ENCODE data around the gene POLD3.

The POLD3 gene

GRCh38 chr11:74673693-74674360 lies 81.4 kb downstream of the POLD3 start:
- no peak for DNase-seq (ENCODE audit: low read depth in 2 of 2)

GRCh38 chr11:74675761-74676160 lies 83.4 kb downstream of the POLD3 start:
- DNase-seq (ENCODE audit: low read depth in 2 of 2): no peak

DNA sequence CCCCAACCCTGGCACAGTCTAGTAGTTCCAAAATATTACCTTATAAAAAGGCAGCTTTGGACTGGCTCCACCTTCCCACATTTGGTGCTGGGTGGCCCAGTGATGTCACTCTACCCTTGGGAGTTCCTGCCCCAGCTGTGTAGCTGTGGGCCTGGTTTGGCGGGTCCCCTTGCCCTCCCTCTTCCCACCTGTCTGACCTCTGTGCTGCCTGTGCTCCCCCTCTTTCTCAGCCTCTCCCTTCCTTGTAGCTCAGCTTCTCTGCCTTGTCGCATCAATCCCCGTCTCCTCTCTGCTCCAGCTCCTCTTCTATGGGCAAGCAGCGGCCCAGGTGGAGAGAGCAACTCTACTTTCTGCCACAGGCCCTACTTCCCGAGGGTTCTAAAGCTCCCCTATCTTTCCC lies 84.2 kb downstream of the POLD3 start:
- DNase-seq (ENCODE audit: low read depth in 2 of 2): no peak

- no peak for DNase-seq (ENCODE audit: low read depth in 2 of 2)
Measured at GRCh38 chr11:74677131-74677530, 84.7 kb downstream of the POLD3 start.

DNA sequence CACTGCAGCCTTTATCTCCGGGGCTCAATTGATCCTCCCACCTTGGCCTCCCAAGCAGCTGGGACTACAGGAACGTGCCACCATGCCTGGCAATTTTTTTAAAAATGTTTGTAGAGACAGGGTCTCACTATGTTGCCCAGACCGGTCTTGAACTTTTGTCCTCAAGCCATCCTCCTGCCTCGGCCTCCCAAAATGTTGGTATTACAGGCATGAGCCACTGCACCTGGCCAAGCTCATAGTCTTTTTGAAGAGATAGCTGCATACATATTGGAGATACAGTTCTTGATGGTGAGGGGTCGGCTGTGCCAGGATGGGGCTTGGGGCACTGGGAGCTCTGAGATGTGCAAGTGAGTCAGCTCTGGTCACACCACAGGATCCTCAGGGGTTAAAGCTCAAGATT lies 85.7 kb downstream of the POLD3 start:
- no peak for DNase-seq (ENCODE audit: low read depth in 2 of 2)

DNA sequence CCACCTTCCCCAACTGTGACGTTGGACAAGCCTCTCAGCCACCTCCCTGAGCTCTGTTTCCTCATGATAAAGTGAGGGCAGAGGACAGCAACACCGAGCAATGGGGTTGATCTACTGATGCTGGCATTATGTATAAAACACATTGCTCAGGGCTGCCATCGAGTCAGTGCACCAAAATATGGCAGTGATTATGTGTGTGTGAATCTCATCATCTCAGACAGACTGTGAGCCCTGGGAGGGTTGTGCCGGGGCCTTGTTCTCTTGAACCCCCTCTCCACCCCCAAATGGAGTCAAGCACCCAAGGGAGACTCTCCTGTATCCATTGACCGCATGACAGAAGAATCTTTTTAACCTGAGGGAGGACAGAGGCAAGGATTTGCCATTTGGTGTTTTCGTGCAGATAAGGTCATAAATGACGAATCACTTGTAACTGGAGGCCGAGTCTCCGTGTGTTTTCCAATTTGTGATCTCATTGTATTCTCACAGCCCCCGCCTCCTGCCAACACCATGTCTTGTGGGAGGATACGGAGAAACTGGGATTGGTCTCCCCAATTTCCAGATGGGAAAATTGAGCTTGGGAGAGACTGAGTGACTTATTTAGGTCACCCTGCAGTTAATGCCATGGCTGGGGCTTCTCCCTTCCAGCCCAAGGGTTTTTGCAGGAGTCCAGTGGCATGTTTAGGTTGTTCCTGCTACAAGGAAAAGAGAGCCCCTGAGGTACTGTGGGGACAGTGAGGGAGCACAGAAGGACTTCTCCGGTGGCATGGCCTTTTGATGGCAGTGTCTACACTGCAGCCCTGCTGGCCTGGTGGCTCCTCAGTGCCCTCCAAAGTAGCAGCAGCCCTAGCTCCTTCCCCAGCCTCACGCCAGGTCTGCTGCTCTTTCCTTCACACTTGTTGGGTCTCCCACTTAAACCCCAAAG lies 86.5 kb downstream of the POLD3 start:
- no peak for DNase-seq (ENCODE audit: low read depth in 2 of 2)

GRCh38 chr11:74679513-74679865 lies 87.1 kb downstream of the POLD3 start:
- DNase-seq (ENCODE audit: low read depth in 2 of 2): no peak

DNA sequence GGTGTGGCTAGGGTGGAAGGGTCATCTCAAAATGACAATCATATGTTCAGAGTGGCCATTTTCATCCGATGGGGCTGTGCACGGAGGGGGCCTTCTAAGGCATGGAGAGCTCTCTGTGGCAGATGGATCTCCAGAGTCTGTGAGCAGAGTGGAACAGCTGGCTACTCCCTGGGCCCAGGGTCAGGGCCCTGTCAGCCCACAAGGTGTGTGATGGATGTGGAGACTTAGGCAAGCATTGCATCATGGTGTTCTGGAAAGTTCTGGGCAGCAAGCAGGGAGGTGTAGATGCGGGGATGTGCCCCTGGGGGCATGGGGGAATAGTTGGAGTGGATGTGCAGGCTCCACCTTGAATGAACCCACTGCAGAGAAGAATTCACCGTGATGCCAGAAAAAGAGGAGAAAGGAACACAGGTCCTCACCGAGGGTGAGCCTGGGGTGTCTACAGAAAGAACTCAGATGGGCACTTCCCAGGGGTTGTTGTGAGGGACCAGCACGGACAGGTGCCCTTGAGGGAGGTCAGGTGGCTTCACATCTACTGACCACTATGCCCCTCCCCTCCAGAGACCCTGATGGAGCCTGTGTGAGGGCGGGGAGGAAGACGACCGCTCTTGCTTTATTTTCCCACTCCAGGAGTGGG lies 87.8 kb downstream of the POLD3 start:
- no peak for DNase-seq (ENCODE audit: low read depth in 2 of 2)

GRCh38 chr11:74680703-74681531 lies 88.5 kb downstream of the POLD3 start:
- DNase-seq (ENCODE audit: low read depth in 2 of 2): no peak

DNA sequence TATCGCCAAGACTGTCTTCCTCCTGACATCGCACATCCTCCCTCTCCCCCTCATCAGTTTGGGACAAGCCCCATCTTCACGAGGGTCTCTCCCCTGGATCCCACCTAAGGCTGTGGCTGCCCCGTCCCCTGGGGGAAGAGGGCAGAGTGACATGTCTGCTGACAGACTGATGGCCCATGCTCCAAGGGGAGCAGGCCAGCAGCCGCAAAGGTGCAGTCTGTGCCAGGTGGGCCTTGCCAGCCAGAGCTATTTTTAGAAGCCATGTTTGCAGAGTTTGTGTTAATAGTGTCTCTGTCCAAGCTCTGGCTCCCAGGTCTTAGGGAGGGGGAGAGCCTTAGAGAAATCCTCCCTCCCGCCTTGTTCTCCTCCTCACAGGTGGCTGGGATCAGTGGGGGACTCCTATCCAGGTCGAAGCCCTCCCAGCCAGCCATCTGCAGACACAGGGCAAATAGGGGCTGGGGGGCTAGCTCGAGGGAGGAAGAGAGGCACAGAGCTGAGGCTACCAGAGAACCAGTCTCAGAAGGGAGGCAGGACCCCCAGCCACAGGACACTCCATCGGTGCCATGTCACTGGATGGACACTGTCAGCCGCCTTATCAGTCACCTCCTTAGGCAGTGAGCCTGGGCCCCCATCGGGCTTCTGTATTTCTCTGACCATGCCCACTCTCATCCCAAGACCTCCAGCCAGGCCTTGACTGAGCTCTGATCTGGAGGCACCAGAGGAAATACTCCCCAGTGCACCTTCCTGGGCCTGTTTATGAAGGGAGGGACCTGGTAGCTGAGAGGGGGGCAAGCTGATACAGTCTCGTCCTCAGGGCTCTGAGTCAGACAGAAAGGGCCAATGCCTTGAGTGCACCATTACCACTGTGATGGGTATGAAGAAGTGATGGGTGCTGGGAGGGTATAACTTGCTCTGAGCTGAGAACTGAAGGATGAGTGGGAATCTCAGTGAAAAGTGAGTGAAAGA lies 89.6 kb downstream of the POLD3 start:
- no peak for DNase-seq (ENCODE audit: low read depth in 2 of 2)

DNA sequence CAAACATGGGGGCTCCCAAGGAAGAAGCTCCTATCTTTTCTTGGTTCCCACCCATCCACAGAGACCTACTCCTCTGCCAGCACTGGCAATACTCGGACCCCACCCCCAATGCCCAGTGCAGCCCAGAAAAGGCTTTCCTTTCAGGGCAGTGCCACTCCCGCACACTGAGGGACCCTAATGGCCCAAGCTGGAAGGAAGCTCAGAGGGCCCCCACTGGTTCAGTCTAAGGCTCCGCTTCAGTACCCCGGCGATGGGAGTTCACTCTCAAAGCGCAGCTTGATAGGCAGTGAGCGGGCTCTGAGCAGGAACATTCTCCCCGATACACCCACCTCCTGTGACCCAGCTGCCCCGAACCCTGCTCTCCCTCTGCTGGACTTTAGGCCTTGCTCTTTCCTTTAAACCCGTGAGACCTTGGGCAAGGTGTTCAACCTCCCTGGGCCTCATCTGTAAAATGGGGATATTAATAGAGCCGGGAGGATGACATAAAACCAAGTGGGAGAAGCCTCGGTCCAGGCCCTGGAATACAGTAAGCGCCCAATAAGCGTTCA lies 90.4 kb downstream of the POLD3 start:
- DNase-seq (ENCODE audit: low read depth in 2 of 2): no peak

GRCh38 chr11:74683279-74683871 lies 91.0 kb downstream of the POLD3 start:
- DNase-seq (ENCODE audit: low read depth in 2 of 2): no peak

DNA sequence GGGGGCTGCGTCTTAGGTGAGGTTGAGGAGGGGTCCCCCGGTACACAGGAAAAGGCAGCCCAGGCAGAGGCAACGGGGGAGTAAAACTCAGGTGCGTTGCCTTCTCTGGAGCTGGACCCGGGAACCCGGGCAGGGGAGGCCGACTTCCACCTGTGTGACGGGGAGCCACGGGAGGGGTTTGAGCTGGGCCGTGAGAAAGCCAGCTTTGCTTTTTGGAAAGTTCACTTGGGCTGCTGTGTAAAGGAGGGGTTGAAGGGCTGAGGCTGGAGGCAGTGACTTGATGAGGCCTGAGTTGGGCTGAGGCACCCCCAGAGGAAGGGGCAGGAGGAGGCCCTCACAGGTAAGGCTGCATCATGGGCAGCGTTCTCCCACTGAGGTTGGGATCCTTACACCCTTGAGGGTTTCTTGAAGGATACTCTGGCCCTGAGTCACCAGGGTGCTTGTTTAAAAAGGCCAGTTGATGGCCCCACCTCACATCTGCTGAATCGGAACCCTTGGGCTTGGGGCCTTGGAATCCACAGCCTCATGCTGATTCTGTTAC lies 91.6 kb downstream of the POLD3 start:
- DNase-seq (ENCODE audit: low read depth in 2 of 2): no peak

DNA sequence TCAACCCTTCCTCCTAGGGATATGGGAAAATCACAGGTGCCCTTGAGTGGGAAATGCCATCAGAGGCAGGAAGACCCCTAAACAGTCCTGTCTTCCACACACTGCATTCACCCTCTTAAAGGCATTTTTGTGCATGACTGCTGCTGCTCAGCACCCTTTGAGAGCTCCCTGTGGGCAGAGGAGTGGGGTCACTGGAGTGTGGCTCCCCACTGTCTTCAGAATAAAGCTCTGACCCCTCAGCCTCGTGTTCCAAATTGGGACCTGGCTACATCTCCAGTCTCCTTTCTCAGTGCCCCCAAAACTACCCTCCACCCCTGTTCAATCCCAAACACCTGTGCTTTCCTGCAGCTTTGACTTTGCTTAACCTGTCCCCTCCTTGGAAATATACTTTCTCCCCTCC lies 92.3 kb downstream of the POLD3 start:
- no peak for DNase-seq (ENCODE audit: low read depth in 2 of 2)

DNA sequence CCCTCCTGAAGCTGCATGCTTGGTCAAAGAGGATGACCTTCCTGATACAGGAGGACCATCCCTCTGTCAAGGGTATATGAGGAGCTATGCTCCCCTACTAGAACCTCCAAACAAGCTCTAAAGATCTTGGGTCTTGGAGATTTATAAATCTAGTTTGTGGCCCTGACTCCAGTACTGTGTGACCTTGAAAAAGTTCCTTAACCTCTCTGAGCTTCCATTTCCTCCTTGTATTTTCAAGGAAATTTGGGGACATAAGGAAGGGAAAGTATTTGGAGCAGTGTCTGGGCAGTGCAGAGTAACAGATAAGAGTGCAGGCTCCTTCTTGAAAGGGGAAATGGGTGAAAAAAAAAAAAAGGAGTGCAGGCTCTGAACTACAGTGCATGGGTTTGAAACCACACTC lies 93.0 kb downstream of the POLD3 start:
- DNase-seq (ENCODE audit: low read depth in 2 of 2): no peak

DNA sequence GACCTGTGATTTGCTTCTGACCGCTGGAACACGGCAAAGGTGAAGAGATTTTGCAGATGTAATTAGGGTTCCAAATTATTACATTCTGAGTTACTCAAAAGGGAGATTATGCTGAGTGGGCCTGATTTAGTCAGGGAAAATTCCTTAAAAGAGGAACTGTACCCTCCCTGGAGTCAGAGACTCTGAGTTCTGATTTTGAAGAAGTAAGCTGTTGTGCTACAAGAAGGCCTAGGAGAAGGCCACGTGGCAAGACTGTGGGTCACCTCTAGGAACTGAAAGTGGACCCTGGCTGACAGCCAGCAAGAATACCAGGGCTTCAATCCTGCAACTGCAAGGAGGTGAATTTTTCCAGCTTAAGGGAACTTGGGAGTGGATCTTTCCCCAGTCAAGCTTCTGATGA lies 93.5 kb downstream of the POLD3 start:
- DNase-seq (ENCODE audit: low read depth in 2 of 2): no peak

GRCh38 chr11:74686792-74687191 lies 94.4 kb downstream of the POLD3 start:
- DNase-seq (ENCODE audit: low read depth in 2 of 2): no peak

DNA sequence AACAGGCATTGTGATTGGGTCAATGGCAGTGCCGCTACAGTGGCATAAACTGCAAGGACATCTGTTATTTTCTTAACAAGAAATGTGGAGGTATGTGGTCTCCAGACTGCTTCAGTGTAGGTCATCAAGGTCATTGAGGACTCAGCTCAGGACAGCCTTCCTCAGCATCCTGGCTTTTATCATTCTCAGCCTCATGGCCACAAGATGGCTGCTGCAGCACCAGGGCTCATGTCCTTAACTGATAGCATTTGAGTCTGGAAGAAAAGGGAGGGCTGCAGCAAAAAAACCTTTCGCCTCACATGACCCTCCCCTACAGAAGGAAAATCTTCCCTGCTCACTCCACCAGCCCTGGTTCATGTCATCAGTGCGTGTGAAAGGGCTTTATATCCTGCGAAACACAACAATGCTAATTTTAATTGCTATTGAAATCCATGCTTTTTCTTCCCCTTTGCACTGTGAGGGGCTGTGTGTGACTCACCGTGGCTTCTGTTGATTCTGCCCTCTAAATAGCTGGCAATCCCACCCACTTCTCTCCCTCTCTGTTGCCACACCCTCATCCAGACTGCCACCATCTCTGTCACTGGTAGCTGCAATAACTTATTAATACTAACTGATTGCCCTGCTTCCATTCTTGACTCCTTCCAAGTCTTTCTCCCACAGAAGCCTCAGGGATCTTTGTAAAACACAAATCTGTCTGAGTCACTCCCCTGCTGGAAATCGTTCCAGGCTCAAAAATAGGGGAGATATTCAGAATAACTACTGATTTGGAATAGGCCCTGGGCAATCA lies 95.0 kb downstream of the POLD3 start:
- DNase-seq (ENCODE audit: low read depth in 2 of 2): no peak

DNA sequence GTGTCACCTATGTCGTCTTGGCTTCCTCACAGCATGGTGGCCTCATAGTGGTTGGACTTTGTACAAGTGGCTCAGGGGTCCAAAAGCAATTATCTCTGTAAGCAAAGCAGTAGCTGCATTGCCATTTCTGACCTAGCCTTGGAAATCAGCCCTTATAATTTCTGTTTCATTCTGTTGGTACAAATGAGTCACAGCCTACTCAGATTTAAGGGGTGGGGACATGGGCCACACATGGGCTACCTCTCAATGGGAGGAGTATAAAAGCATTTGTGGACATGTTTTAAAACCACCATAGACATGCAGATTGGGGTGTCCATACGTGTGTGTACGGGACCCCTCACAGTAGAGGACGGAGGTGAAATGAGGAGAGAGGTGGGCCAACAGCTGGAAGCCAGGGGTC lies 97.3 kb downstream of the POLD3 start:
- DNase-seq (ENCODE audit: low read depth in 2 of 2): no peak

All from stimulated activated CD8-positive, alpha-beta memory T cell treated with anti-CD3 and anti-CD28 coated beads, Interleukin-7, amount 100 ng/mL, for 1 hour (primary cell).